Subcutaneous abdominal adipose tissue (tissue), 5 donors: ENCODE measurements around the gene RECQL.

Source experiments
- H3K27ac ChIP-seq: one replicate; pipeline ENCODE4 v1.7.0; 2013; ENCODE audit warnings: low read depth, mild to moderate bottlenecking, inconsistent platforms, low read length, moderate library complexity
- H3K27me3 ChIP-seq, 5 donors: one replicate each; pipeline ENCODE4 v1.7.0; 2013; ENCODE audit warnings: low read length in 5 of 5, inconsistent platforms in 1 of 5; ENCODE audit not compliant: control insufficient read depth in 5 of 5, insufficient read depth in 4 of 5
- H3K36me3 ChIP-seq, 5 donors: one replicate each; pipeline ENCODE4 v1.7.0; 2013; ENCODE audit warnings: low read length in 5 of 5; ENCODE audit not compliant: control insufficient read depth in 5 of 5, insufficient read depth in 5 of 5
- H3K4me1 ChIP-seq, 5 donors: one replicate each; pipeline ENCODE4 v1.7.0; 2013; ENCODE audit warnings: low read length in 5 of 5, mild to moderate bottlenecking in 3 of 5, moderate library complexity in 1 of 5; ENCODE audit not compliant: control insufficient read depth in 5 of 5, insufficient read depth in 5 of 5
- H3K4me3 ChIP-seq, 5 donors: one replicate each; pipeline ENCODE4 v1.7.0; 2013; ENCODE audit warnings: low read length in 5 of 5, low read depth in 1 of 5
- H3K9ac ChIP-seq, 5 donors: one replicate each; pipeline ENCODE4 v1.7.0; 2013; ENCODE audit warnings: low read length in 5 of 5, mild to moderate bottlenecking in 4 of 5, moderate library complexity in 3 of 5
- H3K9me3 ChIP-seq, 5 donors: one replicate each; pipeline ENCODE4 v1.7.0; 2013; ENCODE audit warnings: low read length in 5 of 5; ENCODE audit not compliant: control insufficient read depth in 5 of 5
- donor health status: healthy.
- donor health status: healthy.
- donor health status: healthy.
- donor health status: healthy.
- donor health status: healthy.

RECQL gene

DNA sequence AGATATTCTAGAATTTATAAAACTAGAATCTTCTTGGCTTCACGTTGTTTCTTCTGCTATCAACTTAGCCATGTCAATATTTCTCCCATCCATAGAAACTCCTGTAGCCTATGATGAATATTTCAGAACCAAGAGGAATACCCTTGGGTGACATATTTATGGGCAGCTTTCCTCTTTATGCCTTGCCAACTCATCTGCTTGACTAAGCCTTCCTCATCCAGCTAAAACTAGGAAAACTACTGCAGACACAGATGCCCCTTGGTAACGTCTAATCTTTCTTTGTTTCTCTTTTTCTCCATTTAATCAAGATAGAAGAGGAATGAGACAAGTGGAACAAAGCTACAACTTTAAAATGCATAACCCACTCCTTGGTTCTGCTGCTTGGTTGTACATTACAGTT is 6.4 kb upstream of the RECQL start:
- peaks cover 10 to 27% (median 17%) of the 10 kb centered on the region in 5 donors for H3K36me3 ChIP-seq
- H3K27ac ChIP-seq: no peak overlapping the region
- no peak overlapping the region for H3K4me3 ChIP-seq
- H3K27me3 ChIP-seq: no peaks in the 10 kb centered on the region
- H3K4me1 ChIP-seq: peaks cover 0 to 22% (median 16%) of the 10 kb centered on the region in 5 donors
- H3K9me3 ChIP-seq: no peaks in the 10 kb centered on the region
- no peak overlapping the region for H3K9ac ChIP-seq

GRCh38 chr12:21505888-21506287 is 4.5 kb upstream of the RECQL start:
- peaks cover 0 to 34% (median 27%) of the 10 kb centered on the region in 5 donors for H3K4me1 ChIP-seq
- H3K27me3 ChIP-seq: no peaks in the 10 kb centered on the region
- peaks cover 3 to 27% (median 11%) of the 10 kb centered on the region in 5 donors for H3K36me3 ChIP-seq
- peak overlapping the region in 1 of 5 donors; percentile 30 for H3K9ac ChIP-seq
- H3K27ac ChIP-seq: no peak overlapping the region
- H3K9me3 ChIP-seq: no peaks in the 10 kb centered on the region
- H3K4me3 ChIP-seq: no peak overlapping the region

GRCh38 chr12:21502872-21503271 is 1.4 kb upstream of the RECQL start:
- H3K36me3 ChIP-seq: peaks cover 5 to 14% (median 8%) of the 10 kb centered on the region in 5 donors
- H3K9me3 ChIP-seq: no peaks in the 10 kb centered on the region
- H3K4me3 ChIP-seq: peak overlapping the region; percentile 83 to 98 (median 93)
- peak overlapping the region; percentile 91 for H3K27ac ChIP-seq
- H3K9ac ChIP-seq: peak overlapping the region in 3 of 5 donors; percentile 90 to 98 (median 95)
- H3K27me3 ChIP-seq: no peaks in the 10 kb centered on the region
- peaks cover 0 to 47% (median 38%) of the 10 kb centered on the region in 5 donors for H3K4me1 ChIP-seq

GRCh38 chr12:21502164-21502496 is 695 bp upstream of the RECQL start:
- Histone ChIP-seq H3K4me3 (peak overlapping the region; percentile 83 to 98 (median 93)), H3K27ac (peak overlapping the region; percentile 91), H3K4me1 (peaks cover 0 to 47% (median 38%) of the 10 kb centered on the region in 5 donors), H3K36me3 (peaks cover 13 to 18% (median 13%) of the 10 kb centered on the region in 5 donors), H3K9ac (peak overlapping the region; percentile 70 to 98 (median 95)), H3K9me3 (no peaks in the 10 kb centered on the region), H3K27me3 (no peaks in the 10 kb centered on the region)

GRCh38 chr12:21500786-21501257 is 613 bp downstream of the RECQL start:
- H3K4me3 ChIP-seq: peak overlapping the region; percentile 83 to 98 (median 93)
- peak overlapping the region; percentile 59 to 98 (median 83) for H3K9ac ChIP-seq
- H3K27ac ChIP-seq: peak overlapping the region; percentile 91
- H3K9me3 ChIP-seq: no peaks in the 10 kb centered on the region
- H3K27me3 ChIP-seq: no peaks in the 10 kb centered on the region
- H3K36me3 ChIP-seq: peaks cover 24 to 31% (median 26%) of the 10 kb centered on the region in 5 donors
- peaks cover 0 to 47% (median 36%) of the 10 kb centered on the region in 5 donors for H3K4me1 ChIP-seq

DNA sequence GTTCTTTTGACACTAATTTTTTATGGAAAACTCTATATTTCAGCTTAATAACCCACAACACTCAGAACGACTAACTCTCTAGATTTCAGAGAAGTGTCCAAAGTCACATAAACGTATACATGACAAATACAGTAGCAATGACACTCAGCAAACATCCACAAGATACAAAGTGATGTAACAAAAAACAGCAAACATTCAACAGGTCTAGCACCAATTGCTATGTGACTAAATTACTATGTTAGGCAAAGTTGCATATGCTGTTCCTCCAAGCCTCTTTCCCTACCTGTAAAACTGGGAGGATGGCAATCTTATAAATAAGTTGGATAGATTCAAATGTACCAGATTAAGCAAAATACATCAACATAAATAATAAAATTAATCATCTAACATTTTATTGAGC is 1.7 kb downstream of the RECQL start:
- peak overlapping the region in 1 of 5 donors; percentile 77 for H3K9ac ChIP-seq
- no peak overlapping the region for H3K27ac ChIP-seq
- H3K27me3 ChIP-seq: no peaks in the 10 kb centered on the region
- H3K4me1 ChIP-seq: peaks cover 0 to 39% (median 35%) of the 10 kb centered on the region in 5 donors
- H3K9me3 ChIP-seq: no peaks in the 10 kb centered on the region
- peaks cover 31 to 41% (median 33%) of the 10 kb centered on the region in 5 donors for H3K36me3 ChIP-seq
- no peak overlapping the region for H3K4me3 ChIP-seq

DNA sequence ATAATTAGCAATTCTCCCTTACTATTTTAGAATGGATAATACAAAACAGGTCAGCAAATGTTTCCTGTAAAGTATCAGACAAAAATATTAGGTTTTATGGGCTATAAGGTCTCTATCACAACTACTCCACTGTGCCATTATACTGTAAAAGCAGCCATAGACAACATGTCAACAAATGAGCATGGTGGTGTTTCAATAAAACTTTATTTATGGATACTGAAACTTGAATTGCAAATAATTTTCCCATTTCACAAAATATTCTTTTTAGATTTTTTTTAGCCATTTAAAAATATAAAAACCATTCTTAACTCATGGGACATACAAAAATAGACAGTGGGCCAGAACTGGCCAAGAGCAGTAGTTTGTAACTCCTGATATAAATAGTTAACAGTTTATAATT is 15.4 kb downstream of the RECQL start:
- Histone ChIP-seq H3K4me3 (no peak overlapping the region), H3K4me1 (no peaks in the 10 kb centered on the region), H3K27me3 (no peaks in the 10 kb centered on the region), H3K36me3 (peaks cover 41 to 57% (median 46%) of the 10 kb centered on the region in 5 donors), H3K9ac (no peak overlapping the region), H3K27ac (no peak overlapping the region), H3K9me3 (no peaks in the 10 kb centered on the region)

DNA sequence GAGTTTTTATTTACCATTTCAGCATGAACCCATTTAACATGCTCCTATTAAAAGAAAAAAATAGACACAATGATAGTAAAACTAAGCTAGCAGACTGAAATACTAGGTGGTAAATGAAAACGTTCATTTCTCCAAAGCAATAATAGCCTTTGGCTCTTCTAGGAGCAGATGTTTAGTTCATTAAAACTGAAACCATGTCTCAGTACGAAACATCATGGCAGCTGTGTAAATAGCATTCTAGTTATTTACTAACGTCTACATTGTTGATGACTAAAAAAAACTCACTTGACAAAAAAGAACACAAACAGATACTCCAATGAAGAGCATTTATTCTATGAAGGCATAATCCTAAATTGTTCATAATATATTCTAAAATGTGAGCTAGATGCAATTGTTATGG is 17.9 kb downstream of the RECQL start:
- Histone ChIP-seq H3K27me3 (no peaks in the 10 kb centered on the region), H3K36me3 (peaks cover 47 to 56% (median 50%) of the 10 kb centered on the region in 5 donors), H3K4me1 (no peaks in the 10 kb centered on the region), H3K9me3 (no peaks in the 10 kb centered on the region), H3K9ac (no peak overlapping the region), H3K27ac (no peak overlapping the region), H3K4me3 (no peak overlapping the region)

- peaks cover 55 to 82% (median 75%) of the 10 kb centered on the region in 5 donors for H3K36me3 ChIP-seq
- no peaks in the 10 kb centered on the region for H3K4me1 ChIP-seq
- no peak overlapping the region for H3K9ac ChIP-seq
- no peak overlapping the region for H3K27ac ChIP-seq
- no peaks in the 10 kb centered on the region for H3K27me3 ChIP-seq
- no peak overlapping the region for H3K4me3 ChIP-seq
- H3K9me3 ChIP-seq: no peaks in the 10 kb centered on the region
Observed at GRCh38 chr12:21478756-21479455, 22.5 kb downstream of the RECQL start.

DNA sequence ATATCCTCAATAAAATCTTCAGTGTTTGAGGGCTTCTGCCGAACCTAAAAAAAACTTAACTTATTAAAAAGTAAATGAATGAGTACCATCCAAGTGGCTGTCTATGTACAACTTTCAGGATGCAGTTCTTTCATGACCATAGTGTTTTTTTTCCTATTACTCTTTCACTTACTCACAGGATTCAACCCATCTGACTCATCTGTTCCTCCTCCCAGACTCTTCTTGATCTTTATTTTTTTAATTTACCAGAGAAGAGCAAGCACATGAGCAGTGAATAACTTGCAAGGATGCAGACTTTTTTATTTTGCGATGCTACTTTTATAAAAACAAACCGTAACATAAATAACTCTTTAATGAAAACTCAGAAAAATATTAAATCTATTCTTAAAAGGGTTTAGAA is 24.5 kb downstream of the RECQL start:
- Histone ChIP-seq H3K4me1 (no peaks in the 10 kb centered on the region), H3K27ac (no peak overlapping the region), H3K27me3 (no peaks in the 10 kb centered on the region), H3K9me3 (no peaks in the 10 kb centered on the region), H3K4me3 (no peak overlapping the region), H3K36me3 (peaks cover 54 to 86% (median 72%) of the 10 kb centered on the region in 5 donors), H3K9ac (no peak overlapping the region)
